Bronchial epithelial cell (primary cell): ENCODE data around the gene SHISA6. TPM values are rescaled to one million over a fixed set of nuclear protein-coding genes. Genes with fewer than 3 reads are reported as not detected.

Experiments
- DNase-seq: peaks from one replicate; pipeline ENCODE4 v3.0.0-alpha.2; 2010; ENCODE audit warnings: low read depth
- FAIRE-seq: peaks from 2 replicates; lab custom pipeline; 2011; peaks lifted over from hg19 to GRCh38; lab: Jason Lieb, UNC
- H3K27me3 ChIP-seq: 2 replicates; pipeline ENCODE4 v1.5.1; 2011; ENCODE audit warnings: low read length; ENCODE audit not compliant: control insufficient read depth, insufficient read depth
- H3K36me3 ChIP-seq: 2 replicates; pipeline ENCODE4 v1.5.1; 2011; ENCODE audit warnings: low read length; ENCODE audit not compliant: control insufficient read depth, insufficient read depth
- H3K4me3 ChIP-seq: 2 replicates; pipeline ENCODE4 v1.5.1; 2011; ENCODE audit warnings: mild to moderate bottlenecking, low read depth, low read length, control low read depth
- total RNA-seq: library from RNA; depleted of rRNA; stranded (reverse); fragments of >200 nt; gene quantifications from 2 replicates; pipeline ENCODE4 v1.2.1, GENCODE V29; 2014
- TF ChIP-seq, protein P1 (sequence below): IDR thresholded peaks from 2 replicates; pipeline ENCODE4 v1.5.1; 2011; ENCODE audit warnings: mild to moderate bottlenecking, moderate library complexity, low read length, control low read depth, inconsistent platforms; ENCODE audit not compliant: insufficient read depth, severe bottlenecking

SHISA6 gene
- total RNA-seq, 1 donor from 2014 or later = not detected

GRCh38 chr17:11274106-11274505 is 33.1 kb downstream of the SHISA6 start:
- TF ChIP-seq, protein P1, sequence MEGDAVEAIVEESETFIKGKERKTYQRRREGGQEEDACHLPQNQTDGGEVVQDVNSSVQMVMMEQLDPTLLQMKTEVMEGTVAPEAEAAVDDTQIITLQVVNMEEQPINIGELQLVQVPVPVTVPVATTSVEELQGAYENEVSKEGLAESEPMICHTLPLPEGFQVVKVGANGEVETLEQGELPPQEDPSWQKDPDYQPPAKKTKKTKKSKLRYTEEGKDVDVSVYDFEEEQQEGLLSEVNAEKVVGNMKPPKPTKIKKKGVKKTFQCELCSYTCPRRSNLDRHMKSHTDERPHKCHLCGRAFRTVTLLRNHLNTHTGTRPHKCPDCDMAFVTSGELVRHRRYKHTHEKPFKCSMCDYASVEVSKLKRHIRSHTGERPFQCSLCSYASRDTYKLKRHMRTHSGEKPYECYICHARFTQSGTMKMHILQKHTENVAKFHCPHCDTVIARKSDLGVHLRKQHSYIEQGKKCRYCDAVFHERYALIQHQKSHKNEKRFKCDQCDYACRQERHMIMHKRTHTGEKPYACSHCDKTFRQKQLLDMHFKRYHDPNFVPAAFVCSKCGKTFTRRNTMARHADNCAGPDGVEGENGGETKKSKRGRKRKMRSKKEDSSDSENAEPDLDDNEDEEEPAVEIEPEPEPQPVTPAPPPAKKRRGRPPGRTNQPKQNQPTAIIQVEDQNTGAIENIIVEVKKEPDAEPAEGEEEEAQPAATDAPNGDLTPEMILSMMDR = no peak
- Histone ChIP-seq H3K4me3 (no peak overlapping the region), H3K27me3 (no peaks in the 10 kb centered on the region), H3K36me3 (no peaks in the 10 kb centered on the region)
- DNase-seq (no peak), FAIRE-seq (no peak)

DNA sequence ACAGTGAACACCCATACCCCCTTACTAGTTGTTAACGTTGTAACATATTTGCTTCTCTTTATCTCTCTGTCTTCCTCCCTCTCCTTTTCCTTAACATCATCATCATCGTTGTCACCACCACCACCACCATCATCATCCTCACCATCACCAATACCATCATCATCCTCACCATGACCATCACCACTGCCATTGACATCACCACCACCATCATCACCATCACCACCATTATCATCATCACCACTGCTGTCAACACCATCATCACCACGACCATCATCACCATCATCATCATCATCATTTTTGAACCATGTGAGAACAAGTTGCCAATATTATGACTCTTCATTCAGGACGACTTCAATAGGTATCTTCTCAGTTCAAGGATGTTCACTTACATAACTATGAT is 35.5 kb downstream of the SHISA6 start:
- DNase-seq (no peak), FAIRE-seq (no peak)
- Histone ChIP-seq H3K27me3 (no peaks in the 10 kb centered on the region), H3K36me3 (no peaks in the 10 kb centered on the region), H3K4me3 (no peak overlapping the region)
- TF ChIP-seq, protein P1 = no peak

DNA sequence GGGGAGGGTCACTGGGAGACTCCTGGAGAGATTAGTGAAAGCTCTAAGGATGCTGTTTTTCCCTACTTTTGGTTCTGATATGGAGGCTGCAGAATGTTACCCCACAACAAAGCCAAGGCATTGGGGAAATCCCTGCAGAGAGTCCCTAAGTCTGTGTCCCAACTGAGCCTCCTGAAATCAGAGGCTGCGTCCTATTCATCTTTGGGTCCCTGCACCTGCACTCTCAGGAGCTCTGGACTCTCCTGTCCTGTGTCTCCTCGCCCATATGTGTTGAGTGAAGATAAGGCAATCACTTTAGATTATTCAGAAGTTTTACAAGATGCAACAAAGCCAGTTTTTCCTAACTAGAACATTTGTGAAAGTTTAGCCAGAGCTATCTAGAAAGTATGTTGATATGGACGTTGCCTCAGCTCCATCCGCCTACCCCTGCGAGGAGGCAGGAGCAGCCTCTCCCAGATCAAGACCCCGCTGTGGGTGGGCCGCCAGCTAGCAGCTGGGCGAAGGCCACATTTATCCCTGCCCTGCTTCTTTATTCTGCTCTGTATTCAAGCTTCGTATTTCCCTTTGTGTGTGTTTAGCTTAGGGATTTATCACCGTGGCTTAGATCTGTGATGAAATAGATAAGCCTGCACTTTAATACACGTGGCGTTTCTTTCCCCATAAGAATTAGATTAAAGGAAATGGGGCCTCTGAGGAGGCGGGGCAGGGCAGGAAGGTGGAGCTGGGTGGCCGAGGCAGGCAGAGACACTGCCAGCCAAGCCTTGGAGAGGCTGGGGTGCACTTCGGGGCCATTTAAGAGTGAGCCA is 37.4 kb downstream of the SHISA6 start:
- no peaks in the 10 kb centered on the region for H3K27me3 ChIP-seq
- H3K36me3 ChIP-seq = no peaks in the 10 kb centered on the region
- TF ChIP-seq, protein P1 = no peak
- FAIRE-seq (no peak), DNase-seq (no peak)
- no peak overlapping the region for H3K4me3 ChIP-seq

GRCh38 chr17:11278992-11279270 is 37.9 kb downstream of the SHISA6 start:
- H3K4me3 ChIP-seq = no peak overlapping the region
- H3K27me3 ChIP-seq = no peaks in the 10 kb centered on the region
- no peaks in the 10 kb centered on the region for H3K36me3 ChIP-seq
- no peak for DNase-seq
- TF ChIP-seq, protein P1 = no peak
- no peak for FAIRE-seq

DNA sequence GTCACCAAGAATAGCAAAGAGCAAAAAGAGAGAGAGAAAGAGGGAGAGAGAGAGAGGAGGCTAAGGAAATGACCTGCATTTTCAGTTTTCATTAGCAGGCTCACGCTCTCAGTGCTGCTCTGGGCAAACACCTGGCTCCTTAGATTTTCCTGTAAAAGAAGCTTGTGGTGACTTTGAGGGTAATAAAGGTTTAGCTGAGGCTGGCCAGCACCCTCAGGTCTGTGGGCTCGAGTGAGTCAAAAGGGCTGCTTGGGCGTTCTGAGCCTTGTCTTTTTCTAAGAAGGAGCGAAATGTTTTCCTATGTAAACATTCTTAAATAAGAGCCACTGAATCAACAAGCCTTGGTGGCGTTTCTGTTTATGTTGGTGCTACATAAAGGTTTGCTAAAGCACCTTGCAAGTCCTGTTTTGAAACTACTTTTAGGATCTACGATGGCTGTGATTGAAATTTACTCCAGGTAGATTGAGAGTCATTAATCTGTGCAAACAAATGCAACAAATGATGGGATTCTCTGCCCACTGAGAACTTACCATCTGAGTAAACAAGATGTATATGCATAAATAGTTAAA is 38.8 kb downstream of the SHISA6 start:
- Histone ChIP-seq H3K36me3 (no peaks in the 10 kb centered on the region), H3K27me3 (no peaks in the 10 kb centered on the region), H3K4me3 (no peak overlapping the region)
- DNase-seq (no peak), FAIRE-seq (no peak)
- TF ChIP-seq, protein P1 = no peak
